GM12875 (cell line): ENCODE data around the gene CARD11.

Experiments
- H3K4me3 ChIP-seq: one replicate; pipeline ENCODE4 v1.5.1; 2011; ENCODE audit warnings: low read depth, low read length, control low read depth
- CTCF ChIP-seq: IDR thresholded peaks from 2 replicates; pipeline ENCODE4 v1.5.1; 2011; ENCODE audit warnings: low read depth, mild to moderate bottlenecking, control low read depth, inconsistent platforms, low read length, moderate library complexity, borderline replicate concordance; ENCODE audit not compliant: insufficient read depth

The CARD11 gene

GRCh38 chr7:2947058-2947780 is 96.4 kb downstream of the CARD11 start:
- no peak for TF ChIP-seq CTCF
- no peak overlapping the region for H3K4me3 ChIP-seq

GRCh38 chr7:2945171-2945570 is 98.5 kb downstream of the CARD11 start:
- TF ChIP-seq CTCF = no peak
- H3K4me3 ChIP-seq = no peak overlapping the region

GRCh38 chr7:2944739-2945138 is 98.9 kb downstream of the CARD11 start:
- no peak for TF ChIP-seq CTCF
- H3K4me3 ChIP-seq = no peak overlapping the region

GRCh38 chr7:2943851-2944601 is 99.6 kb downstream of the CARD11 start:
- no peak for TF ChIP-seq CTCF
- no peak overlapping the region for H3K4me3 ChIP-seq

GRCh38 chr7:2941216-2941859 is 102.3 kb downstream of the CARD11 start:
- H3K4me3 ChIP-seq = no peak overlapping the region
- TF ChIP-seq CTCF = no peak

GRCh38 chr7:2940466-2940865 is 103.2 kb downstream of the CARD11 start:
- TF ChIP-seq CTCF = no peak
- no peak overlapping the region for H3K4me3 ChIP-seq
